ENCODE measurements around the gene TSHZ2. TPM values are rescaled to one million over a fixed set of nuclear protein-coding genes. Genes with fewer than 3 reads are reported as not detected.
"Not testable (repeated sequence)": the region's sequence is repeated elsewhere in the genome, so short reads cannot be mapped to it uniquely, and the experiment has no call there.

The TSHZ2 gene
- total and polyA plus RNA-seq, 2 donors = 6.5 to 35.0 TPM

DNA sequence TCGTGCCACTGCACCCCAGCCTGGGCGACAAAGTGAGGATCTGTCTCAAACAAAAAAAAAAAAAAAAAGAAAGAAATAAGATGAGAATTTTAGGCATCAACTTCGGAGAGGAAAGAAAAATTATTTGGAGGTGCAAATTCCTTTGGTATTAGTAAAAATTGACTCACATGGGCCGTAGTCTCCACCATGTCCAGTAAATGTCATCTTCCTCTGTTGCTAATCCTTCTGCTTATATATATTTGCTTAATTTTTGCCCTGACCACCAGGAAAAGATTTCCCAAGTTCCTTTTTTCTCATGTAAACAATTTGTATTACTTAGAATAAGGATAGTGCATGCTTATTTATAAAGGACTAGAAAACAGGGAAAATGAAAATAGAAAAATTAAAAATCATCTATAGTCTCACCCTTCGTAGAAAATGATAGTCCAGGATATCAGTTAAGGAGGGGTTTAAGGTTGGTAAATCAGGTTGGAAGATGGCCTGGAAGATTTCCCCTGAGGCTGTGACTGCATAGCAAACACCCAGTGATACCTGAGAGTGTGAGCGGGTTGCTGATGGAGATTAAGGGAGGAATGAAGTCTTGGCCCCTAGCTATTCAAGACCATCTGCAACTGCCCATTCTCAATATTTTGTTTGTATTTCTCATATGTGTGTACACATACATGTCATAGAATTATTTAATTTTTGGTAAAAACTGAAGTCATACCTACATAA lies 380.7 kb downstream of the TSHZ2 start:
- WGBS = 76% methylated on average over 6 of the region's 6 CpGs
- Histone ChIP-seq H3K4me1 (ENCODE audit: insufficient read depth) (no peaks in the 10 kb centered on the region), H3K4me3 (ENCODE audit: low read depth, low read length) (no peak overlapping the region), H3K36me3 (ENCODE audit: insufficient read depth) (peaks cover 1% of the 10 kb centered on the region), H3K27ac (ENCODE audit: low read depth) (no peak overlapping the region)
- DNase-seq (ENCODE audit: extremely low spot score) = no peak

DNA sequence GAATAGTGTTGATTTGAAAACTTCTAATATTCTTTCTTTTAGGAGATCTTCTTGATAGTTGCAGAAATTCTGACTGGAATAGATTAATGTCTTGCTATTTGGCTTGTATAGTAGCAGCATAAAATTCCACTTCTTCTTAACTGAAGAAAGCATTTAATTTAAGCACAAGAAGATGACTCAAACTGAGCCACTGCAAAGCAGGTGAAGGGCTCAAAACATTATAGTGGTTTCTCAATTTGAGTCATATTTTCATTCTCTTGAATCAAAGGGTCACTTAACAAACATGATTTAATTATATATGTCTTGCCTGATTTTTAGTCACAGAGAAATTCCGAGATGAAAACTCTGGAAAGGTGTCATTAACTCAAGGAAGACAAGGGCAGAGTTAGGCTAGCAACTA lies 382.2 kb downstream of the TSHZ2 start:
- Histone ChIP-seq H3K27ac (ENCODE audit: low read depth) (no peak overlapping the region), H3K36me3 (ENCODE audit: insufficient read depth) (peaks cover 1% of the 10 kb centered on the region), H3K4me3 (ENCODE audit: low read depth, low read length) (no peak overlapping the region), H3K4me1 (ENCODE audit: insufficient read depth) (no peaks in the 10 kb centered on the region)
- 93% methylated on average over 1 of the region's 1 CpG for WGBS
- no peak for DNase-seq (ENCODE audit: extremely low spot score)

DNA sequence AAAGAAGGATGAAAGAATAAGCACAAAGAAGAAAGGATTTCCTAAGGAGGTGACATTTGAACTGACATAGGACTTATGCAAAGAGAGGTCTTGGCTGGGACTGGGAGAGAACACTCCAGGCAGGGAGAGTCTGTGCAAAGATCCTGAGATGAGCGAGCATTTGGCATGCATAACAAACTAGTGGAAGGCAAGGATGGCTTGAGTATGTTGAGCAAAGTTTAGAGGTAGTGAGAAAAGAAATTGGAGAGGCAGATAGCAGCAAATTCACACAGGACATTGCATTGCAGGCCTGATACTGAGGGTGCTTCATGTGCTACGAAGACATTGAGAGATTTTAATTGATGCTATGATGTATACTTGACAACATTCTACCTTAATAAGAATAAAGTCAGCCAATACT lies 383.6 kb downstream of the TSHZ2 start:
- H3K36me3 ChIP-seq (ENCODE audit: insufficient read depth) = peaks cover 1% of the 10 kb centered on the region
- H3K4me3 ChIP-seq (ENCODE audit: low read depth, low read length) = no peak overlapping the region
- H3K27ac ChIP-seq (ENCODE audit: low read depth) = no peak overlapping the region
- no peaks in the 10 kb centered on the region for H3K4me1 ChIP-seq (ENCODE audit: insufficient read depth)
- no peak for DNase-seq (ENCODE audit: extremely low spot score)
- WGBS = 88% methylated on average over 2 of the region's 2 CpGs

DNA sequence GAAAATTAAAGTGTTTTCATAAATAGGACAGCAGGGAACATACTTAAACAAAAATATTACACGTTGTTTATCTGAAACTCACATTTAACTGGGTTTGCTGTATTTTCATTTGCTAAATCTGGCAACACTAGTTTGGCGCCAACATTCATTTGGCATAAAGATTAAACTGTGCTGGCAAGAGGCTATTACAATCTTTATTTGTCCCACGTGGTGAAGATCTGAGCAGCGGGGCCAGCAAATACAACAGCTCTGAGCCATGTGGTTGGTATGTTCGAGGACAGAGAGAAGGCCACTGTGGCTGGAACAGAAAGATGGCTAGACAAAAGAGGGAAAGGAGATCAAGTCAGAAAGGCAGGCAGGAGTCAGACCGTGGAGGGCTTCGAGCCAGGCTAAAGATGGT lies 387.3 kb downstream of the TSHZ2 start:
- Histone ChIP-seq H3K27ac (ENCODE audit: low read depth) (no peak overlapping the region), H3K36me3 (ENCODE audit: insufficient read depth) (no peaks in the 10 kb centered on the region), H3K4me3 (ENCODE audit: low read depth, low read length) (no peak overlapping the region), H3K4me1 (ENCODE audit: insufficient read depth) (no peaks in the 10 kb centered on the region)
- DNase-seq (ENCODE audit: extremely low spot score) = no peak
- WGBS = 73% methylated on average over 7 of the region's 7 CpGs

DNA sequence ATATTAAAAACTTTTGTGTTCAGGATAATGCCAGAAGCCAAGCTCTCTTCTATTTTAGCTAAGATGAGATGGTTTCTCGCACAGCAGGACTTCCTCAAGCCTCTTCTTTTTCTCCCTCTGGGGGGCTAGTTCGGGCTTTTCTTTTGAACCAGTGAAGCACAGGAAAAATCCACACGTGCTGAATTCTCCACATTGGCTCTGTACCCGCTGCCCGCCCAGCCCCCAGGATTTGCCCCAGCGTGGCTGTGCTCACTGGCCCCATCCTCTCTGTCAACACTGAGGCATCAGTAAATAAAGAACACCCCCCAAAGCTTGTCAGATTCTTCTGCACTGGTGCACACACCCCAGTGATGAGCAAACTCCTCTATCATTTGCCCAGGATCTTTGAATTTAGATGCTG lies 388.7 kb downstream of the TSHZ2 start:
- Histone ChIP-seq H3K27ac (ENCODE audit: low read depth) (no peak overlapping the region), H3K36me3 (ENCODE audit: insufficient read depth) (no peaks in the 10 kb centered on the region), H3K4me1 (ENCODE audit: insufficient read depth) (no peaks in the 10 kb centered on the region), H3K4me3 (ENCODE audit: low read depth, low read length) (no peak overlapping the region)
- 81% methylated on average over 6 of the region's 6 CpGs for WGBS
- no peak for DNase-seq (ENCODE audit: extremely low spot score)

DNA sequence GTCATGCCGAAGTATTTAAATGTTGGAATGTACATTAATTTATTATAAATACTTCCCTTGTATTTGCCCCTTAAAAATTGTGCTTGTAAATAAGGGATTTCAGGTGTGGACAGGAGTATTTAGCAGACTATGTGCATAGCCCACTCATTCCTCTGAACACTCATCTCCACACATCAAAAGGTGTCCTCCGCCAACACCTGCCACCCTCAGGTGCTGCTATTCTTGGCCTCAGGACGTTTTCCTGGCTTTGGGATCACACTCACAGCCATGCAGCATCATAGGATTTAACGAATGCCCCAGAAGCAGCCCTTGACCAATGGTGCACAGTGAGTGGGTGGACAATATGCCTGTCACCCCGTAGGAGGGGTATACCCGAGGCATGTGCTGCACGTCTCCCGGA lies 390.6 kb downstream of the TSHZ2 start:
- Histone ChIP-seq H3K4me1 (ENCODE audit: insufficient read depth) (no peaks in the 10 kb centered on the region), H3K27ac (ENCODE audit: low read depth) (no peak overlapping the region), H3K4me3 (ENCODE audit: low read depth, low read length) (no peak overlapping the region), H3K36me3 (ENCODE audit: insufficient read depth) (no peaks in the 10 kb centered on the region)
- DNase-seq (ENCODE audit: extremely low spot score) = no peak
- 89% methylated on average over 8 of the region's 8 CpGs for WGBS

DNA sequence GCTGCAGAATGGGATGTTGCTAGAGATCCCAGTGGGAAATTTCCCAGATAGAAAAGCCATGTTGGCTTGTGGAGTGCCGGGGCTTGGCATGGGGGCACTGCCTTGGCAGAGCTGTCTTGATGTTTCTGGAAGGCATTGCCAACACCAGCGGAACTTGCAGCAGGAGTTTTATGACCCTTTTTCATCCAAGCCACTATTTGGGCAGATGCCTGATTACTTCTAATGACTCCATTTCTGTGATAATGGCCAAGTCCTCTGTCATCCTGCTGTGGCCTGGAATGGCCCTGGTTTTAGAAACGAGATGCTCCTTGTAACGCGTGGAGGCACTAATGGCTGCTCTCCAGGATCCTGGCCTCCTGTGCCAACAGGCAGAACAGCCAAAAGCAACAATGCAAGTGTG lies 392.5 kb downstream of the TSHZ2 start:
- no peak overlapping the region for H3K27ac ChIP-seq (ENCODE audit: low read depth)
- WGBS = 74% methylated on average over 5 of the region's 5 CpGs
- DNase-seq (ENCODE audit: extremely low spot score) = no peak
- no peaks in the 10 kb centered on the region for H3K4me1 ChIP-seq (ENCODE audit: insufficient read depth)
- no peak overlapping the region for H3K4me3 ChIP-seq (ENCODE audit: low read depth, low read length)
- H3K36me3 ChIP-seq (ENCODE audit: insufficient read depth) = no peaks in the 10 kb centered on the region

DNA sequence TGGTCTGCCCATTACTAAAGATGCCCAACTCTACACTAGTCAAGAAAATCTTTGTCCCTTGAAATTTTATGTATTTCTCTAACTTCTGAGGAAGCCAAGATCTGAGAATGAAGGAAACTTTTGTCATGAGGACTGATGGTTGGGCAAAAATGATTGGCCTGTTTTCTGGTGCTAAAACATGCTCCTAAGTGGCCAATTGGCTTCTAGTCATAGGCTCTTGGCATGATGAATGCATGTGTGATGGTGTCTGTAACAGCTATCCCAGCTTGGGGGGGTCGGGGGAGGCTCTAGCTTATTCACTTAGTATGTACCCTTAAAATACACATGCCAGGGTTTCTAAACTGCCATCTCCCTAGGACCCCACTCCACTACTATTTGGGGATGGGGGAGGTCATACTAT lies 392.9 kb downstream of the TSHZ2 start:
- Histone ChIP-seq H3K4me1 (ENCODE audit: insufficient read depth) (no peaks in the 10 kb centered on the region), H3K27ac (ENCODE audit: low read depth) (no peak overlapping the region), H3K36me3 (ENCODE audit: insufficient read depth) (no peaks in the 10 kb centered on the region), H3K4me3 (ENCODE audit: low read depth, low read length) (no peak overlapping the region)
- DNase-seq (ENCODE audit: extremely low spot score) = no peak
- WGBS = 82% methylated on average over 1 of the region's 1 CpG

DNA sequence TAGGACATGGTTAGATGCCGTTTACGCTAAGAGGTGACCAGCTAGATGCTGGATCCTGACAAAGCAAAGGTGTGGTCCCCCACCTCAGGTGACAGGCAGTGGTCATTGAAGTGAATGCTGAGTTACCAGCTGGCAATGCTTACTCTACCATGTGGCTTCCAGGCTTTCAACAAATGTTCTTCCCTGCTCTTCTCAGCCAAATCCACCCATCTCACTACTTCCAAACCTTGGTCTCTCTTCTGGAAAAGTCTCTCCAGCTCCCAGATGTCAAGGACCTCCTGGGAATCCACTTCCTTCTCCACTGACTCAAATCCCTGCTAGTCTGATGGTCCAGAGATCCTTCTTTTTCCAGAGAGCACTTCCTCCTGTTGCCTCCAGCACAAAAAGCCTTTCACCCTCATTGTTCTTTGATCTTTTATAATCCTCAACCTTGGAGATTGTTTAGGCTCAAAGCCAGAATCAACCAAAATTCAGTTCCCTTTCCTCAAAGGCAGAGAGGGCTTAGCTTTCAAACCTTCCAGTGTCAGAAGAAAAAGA lies 393.4 kb downstream of the TSHZ2 start:
- DNase-seq (ENCODE audit: extremely low spot score) = no peak
- no peak overlapping the region for H3K27ac ChIP-seq (ENCODE audit: low read depth)
- 97% methylated on average over 2 of the region's 2 CpGs for WGBS
- H3K36me3 ChIP-seq (ENCODE audit: insufficient read depth) = no peaks in the 10 kb centered on the region
- H3K4me3 ChIP-seq (ENCODE audit: low read depth, low read length) = no peak overlapping the region
- no peaks in the 10 kb centered on the region for H3K4me1 ChIP-seq (ENCODE audit: insufficient read depth)

DNA sequence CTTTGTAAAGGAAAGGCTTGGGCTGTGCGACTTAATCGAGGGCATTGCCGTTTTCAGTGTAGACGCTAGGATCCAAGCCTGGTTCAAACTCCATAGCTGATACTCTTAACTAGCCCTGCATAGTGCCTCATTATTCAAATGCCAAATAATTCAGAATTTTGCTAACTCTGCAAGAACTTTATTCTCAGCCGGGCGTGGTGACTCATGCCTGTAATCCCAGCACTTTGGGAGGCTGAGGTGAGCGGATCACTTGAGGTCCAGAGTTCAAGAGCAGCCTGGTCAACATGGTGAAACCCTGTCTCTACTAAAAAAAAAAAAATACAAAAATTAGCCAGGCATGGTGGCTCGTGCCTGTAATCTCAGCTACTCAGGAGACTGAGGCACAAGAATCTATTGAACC lies 394.8 kb downstream of the TSHZ2 start:
- H3K4me1 ChIP-seq (ENCODE audit: insufficient read depth); DNase-seq (ENCODE audit: extremely low spot score): not testable (repeated sequence)
- 94% methylated on average over 8 of the region's 8 CpGs for WGBS

DNA sequence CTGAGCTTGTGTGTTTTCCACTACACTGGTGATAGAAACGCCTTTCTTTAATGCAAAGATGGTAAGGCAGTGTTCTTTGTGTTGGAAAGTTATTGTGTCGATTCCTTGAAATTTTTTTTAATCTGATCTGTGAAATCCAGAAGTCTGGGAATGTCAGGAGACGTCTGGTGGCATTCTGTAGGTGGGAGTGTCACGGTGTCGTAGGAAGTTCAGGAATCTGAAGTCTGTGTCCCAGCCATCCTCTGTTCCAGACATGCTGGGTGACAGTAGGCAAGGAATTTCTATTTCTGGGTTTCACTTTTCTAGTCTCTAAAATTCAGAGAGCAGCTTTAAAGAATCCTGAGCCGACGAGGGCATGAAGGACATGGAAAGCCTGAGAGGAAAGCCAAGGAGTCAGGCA lies 397.7 kb downstream of the TSHZ2 start:
- WGBS = 92% methylated on average over 7 of the region's 7 CpGs
- Histone ChIP-seq H3K27ac (ENCODE audit: low read depth) (no peak overlapping the region), H3K36me3 (ENCODE audit: insufficient read depth) (no peaks in the 10 kb centered on the region), H3K4me1 (ENCODE audit: insufficient read depth) (no peaks in the 10 kb centered on the region), H3K4me3 (ENCODE audit: low read depth, low read length) (no peak overlapping the region)
- DNase-seq (ENCODE audit: extremely low spot score) = no peak

More for the DNA sequence above, 394.8 kb downstream of the TSHZ2 start:
- not testable (repeated sequence) for H3K27ac ChIP-seq (ENCODE audit: low read depth); H3K36me3 ChIP-seq (ENCODE audit: insufficient read depth); H3K4me3 ChIP-seq (ENCODE audit: low read depth, low read length)

DNA sequence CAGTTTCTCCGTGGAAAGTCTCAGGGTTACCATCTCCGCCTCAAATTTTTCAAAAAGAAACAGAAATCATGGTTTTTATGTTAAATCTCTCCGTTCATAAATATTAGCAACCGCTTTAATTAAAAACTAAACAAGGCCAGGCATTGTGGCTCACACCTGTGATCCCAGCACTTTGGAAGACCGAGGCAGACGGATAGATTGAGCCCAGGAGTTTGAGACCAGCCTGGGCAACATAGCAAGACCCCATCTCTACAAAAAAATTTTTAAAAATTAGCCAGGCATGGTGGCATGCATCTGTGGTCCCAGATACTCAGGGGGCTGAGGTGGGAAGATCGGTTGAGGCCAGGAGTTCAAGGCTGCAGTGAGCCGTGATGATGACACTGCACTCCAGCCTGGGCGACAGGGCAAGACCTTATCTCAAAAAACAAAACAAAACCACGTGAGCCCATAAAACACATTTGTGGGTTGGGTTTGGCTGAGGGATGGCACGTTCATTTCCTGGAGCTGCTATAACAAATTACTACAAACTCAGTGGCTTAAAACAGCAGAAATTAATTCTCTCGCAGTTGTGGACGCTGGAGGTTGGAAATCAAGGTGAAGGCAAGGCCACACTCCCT lies 398.3 kb downstream of the TSHZ2 start:
- Histone ChIP-seq H3K36me3 (ENCODE audit: insufficient read depth) (no peaks in the 10 kb centered on the region), H3K4me1 (ENCODE audit: insufficient read depth) (no peaks in the 10 kb centered on the region), H3K4me3 (ENCODE audit: low read depth, low read length) (no peak overlapping the region), H3K27ac (ENCODE audit: low read depth) (no peak overlapping the region)
- no peak for DNase-seq (ENCODE audit: extremely low spot score)
- WGBS = 83% methylated on average over 13 of the region's 13 CpGs

DNA sequence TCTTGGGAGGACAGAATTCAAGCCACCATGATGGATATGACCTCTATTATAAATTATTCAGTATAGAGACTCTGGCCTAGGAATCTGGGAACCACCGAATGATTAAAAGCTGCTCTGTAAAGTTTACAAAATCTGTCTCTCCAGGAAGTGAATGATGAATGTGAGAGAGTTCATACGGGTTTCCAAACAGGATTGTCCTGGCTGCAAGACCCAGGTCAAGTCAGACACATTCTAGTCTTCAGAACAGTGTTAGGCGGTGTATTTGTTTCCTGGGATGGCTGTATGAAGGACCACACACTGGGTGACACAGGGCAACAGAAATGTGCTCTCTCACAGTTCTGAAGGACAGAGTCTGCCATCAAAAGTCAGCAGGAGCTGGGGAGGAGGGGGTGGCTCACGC lies 399.1 kb downstream of the TSHZ2 start:
- H3K36me3 ChIP-seq (ENCODE audit: insufficient read depth) = no peaks in the 10 kb centered on the region
- H3K4me1 ChIP-seq (ENCODE audit: insufficient read depth) = no peaks in the 10 kb centered on the region
- no peak for DNase-seq (ENCODE audit: extremely low spot score)
- H3K27ac ChIP-seq (ENCODE audit: low read depth) = no peak overlapping the region
- no peak overlapping the region for H3K4me3 ChIP-seq (ENCODE audit: low read depth, low read length)
- 83% methylated on average over 4 of the region's 4 CpGs for WGBS

DNA sequence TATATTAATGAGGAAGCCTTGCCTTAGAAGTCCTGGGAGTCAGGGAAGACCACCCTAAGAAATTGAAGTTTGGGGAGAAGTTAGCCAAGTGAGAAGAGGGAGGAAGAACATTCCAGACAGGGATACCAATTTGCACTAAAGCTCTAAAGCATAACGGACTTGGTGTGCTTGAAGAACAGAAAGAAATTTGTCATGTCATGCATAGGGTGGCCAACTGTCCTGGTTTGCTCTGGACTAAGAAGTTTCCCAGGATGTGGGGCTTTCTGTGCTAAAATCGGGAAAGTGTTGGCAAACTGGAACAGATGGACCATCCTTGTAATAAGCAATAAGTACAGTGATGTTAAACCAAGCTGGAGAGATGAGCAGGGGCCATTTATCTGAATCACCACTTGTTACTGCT lies 403.9 kb downstream of the TSHZ2 start:
- Histone ChIP-seq H3K4me1 (ENCODE audit: insufficient read depth) (no peaks in the 10 kb centered on the region), H3K4me3 (ENCODE audit: low read depth, low read length) (no peak overlapping the region), H3K36me3 (ENCODE audit: insufficient read depth) (no peaks in the 10 kb centered on the region), H3K27ac (ENCODE audit: low read depth) (no peak overlapping the region)
- DNase-seq (ENCODE audit: extremely low spot score) = no peak
- 89% methylated on average over 2 of the region's 2 CpGs for WGBS
